NOMO-1 treated with dmso at 0.1 percent for 144 hours (cell line): ENCODE measurements around the gene MYH11.
A peak's percentile ranks its signal among the peaks of the same experiment; 100 is the strongest.
"Not testable (repeated sequence)": the region's sequence is repeated elsewhere in the genome, so short reads cannot be mapped to it uniquely, and the experiment has no call there.

Experiments used
- DNase-seq: peaks from one replicate; lab custom pipeline; 2025; ENCODE audit not compliant: unreplicated experiment; lab: John Stamatoyannopoulos, UW

MYH11 gene

DNA sequence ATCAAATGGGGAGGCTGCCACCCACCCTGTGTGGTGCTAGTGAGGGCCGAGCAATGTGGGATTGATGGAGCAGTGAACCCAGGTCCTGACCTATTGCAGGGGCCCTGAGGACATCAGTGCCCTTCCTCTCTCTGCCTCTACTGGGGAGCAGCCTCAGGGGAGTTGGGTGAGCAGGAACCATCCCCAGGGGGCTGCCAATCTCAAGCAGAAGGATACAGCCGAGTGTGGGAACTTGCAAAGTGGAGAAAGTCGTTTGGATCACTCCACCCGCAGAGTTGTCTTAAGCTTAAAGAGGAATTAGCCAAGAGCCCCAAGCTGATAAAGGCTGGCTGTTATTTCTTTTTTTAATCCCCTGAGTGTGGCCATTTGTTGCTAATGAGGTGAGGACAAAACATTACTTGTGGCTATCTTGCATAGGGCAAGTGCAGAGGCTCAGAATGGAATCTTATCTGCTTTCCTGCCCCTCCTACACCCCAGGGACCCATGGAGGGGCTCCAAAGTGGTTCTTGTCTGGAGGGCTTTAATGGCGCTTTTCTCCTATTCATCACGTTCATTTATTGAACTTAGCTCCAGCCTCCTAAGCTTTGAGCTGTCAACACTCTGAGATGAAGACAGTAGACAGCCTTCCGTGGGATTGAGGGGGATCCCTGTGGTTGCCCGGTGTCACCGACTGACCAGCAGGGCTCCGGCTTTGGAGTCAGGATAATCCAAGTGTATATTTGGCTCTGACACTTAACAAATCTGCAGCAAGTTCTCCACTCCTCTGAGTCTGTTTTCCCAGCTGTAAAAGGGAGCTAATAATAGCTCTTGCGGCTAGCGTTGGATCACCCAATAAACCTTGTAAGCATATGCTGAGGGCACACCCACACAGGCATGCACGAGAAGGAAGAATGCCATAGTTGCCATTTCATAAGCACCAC, 45.1 kb downstream of the MYH11 start:
- DNase-seq, result peak; percentile 7

DNA sequence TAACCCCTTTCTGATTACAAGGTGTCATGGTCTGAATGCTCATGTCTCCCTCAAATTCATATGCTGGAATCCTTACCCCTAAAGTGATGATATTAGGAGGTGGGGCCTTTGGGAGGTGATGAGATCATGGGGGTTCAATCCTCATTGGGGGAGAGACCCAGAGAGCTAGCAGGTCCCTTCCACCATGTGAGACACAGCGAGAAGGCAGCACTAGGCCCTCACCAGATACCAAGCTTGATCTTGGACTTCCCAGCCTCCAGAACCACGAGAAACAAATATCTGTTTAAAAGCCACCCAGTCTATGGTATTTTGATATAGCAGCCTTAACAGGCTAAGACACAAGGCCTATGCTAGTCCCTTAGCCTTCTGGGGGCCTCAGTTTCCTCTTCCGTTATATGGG, 45.9 kb downstream of the MYH11 start:
- DNase-seq, result no peak

DNA sequence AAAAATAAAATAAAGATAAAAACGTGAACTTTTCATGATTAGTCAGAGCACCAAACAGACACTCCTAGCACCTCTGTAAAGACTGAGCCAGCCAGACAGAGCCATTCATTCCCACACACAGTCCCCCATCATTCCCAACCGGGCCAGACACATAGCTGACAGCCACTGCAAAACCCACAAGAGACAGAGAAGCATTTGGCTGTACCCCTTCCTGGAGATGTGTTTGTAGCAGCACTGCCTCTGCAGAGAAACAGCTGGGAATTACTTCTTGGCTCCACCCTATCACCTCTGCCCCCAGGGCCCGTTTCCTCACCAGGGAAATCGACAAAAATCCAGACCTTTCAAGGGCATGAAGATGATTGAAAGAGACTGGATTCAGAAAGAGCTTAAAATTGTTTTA, 46.4 kb downstream of the MYH11 start:
- no peak for DNase-seq

DNA sequence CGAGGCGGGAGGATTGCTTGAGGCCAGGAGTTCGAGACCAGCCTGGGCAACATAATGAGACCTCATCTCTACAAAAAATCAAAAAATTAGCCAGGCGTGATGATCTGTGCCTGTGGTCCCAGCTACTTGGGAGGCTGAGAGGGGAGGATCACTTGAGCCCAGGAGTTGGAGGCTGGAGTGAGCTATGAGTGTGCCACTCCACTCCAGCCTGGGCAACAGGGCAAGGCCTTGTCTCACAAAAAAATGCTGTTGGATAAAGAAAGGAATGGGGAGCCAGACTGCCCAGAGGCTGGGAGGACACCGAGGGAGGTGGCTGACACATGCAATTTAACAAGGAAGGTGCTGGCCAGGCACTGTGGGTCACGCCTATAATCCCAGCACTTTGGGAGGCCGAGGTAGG, 47.5 kb downstream of the MYH11 start:
- DNase-seq, result not testable (repeated sequence)

DNA sequence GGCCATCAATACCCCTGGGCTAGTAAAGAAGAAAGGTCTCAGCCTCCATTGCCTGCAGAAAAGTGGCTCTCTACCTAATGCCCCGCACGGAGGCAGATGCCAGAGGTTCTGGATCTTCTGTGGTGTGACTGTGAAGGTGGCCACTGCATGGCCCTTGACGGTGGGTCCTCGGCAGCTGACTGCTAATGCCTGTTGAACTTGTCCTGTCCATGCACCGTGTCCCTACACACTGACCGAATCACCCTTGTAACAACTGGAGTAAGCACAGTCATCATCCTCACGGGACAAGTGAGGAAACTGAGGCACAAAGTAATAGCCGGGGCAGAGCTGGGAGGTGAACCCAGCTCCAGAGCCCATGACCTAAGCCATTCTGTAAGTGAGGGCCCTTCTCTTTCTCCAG, 48.8 kb downstream of the MYH11 start:
- no peak for DNase-seq

DNA sequence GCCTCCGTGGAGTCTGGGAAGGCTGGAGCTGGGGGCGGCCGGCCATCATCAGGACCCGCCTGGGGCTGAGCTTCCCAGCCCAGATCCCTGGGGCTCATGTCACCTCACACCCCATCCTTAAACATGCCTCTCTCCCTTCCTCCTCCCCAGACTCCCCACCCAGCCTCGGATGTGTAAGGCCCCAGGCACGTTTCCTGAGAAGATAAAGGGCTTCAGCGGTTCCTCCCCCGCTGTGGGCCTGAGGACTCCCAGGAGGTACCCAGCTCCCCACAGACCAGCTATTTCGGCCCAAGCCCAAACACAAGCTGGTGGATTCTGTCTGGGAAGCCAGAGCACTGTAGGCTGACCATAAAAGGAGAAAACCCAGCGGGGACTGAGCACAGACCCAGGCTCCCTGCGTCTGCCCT, 49.2 kb downstream of the MYH11 start:
- DNase-seq, result no peak

DNA sequence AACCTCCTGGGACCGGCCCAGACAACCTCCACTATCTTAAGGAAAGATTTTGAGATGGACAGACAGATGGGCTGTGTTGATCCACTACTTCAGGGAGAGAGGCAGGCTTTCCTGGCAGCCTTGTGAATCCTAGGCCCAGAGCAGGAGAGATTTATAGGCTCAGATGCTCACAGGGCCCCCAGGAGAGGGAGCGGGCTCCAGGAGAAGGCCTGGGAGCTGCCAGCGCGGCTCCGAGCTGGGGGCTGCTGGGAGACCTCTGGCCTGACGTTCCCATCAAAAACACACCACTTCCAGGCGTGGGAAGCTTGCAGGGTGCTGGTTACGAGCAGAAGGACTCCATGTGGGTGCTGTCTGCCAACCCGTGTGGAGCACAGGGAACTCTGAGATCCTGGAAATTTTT, 53.2 kb downstream of the MYH11 start:
- no peak for DNase-seq

DNA sequence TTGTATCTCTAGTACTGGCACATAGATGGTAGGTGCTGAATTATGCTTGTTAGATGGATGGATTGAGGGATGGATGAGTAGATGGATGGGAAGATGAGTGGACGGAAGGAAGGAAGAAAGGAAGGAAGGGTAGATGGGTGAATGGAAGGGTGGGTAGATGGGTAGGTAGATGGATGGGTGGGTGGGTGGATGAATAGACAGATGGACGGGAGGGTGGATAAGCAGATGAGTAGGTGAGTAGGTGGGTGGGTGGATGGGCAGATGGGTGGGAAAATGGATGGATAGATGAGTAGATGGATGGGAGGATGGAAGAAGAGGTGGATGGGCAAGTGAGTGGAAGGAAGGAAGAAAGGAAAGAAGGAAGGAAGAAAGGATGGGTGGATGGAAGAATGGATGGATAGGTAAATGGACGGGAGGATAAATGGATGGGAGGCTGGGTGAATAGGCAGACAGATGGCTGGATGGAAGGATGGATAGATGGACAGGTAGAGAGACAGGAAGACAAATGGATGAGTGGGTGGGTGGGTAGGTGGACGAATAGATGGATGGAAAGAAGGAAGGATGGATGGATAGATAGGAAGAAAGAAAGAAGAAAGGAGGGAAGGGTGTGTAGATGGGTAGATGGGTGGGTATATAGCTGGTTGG, 56.9 kb downstream of the MYH11 start:
- no peak for DNase-seq

DNA sequence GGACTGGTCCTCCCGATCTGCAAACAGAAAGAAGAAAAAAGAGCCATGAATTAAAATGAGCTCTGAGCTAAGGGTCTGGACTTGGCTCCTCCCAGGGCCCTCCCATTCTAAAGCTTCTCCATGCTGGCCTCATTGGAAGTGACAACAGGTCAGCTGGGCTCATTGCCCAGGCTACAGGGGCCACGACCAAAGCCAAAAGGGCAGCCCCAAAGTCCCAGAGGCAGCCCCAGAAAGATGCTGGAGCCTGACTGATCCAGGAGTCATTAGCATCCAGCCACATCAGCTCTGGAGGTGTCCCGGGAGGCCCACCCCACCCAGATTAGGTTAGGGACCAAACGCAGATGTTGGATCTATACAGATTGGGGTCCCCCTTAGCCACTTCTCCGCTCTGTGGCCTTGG, 58.2 kb downstream of the MYH11 start:
- no peak for DNase-seq

DNA sequence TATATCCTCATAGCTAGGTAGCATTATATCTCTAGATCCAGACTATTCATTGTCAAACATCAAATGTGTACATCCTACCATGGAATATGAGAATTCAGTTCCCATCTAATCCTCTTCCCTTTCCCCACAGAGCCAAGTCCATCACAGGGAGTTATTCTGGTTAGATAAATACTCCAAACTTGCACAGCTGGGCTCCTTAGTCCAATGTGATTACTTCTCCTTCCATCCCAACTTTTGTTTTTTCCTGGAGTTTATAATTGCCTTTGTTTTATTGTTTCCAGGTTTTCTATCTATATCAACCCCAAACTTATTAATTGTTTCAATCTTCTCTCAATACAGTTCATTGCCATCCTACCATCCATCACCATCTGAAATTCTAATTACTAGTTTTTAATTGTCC, 59.9 kb downstream of the MYH11 start:
- no peak for DNase-seq

DNA sequence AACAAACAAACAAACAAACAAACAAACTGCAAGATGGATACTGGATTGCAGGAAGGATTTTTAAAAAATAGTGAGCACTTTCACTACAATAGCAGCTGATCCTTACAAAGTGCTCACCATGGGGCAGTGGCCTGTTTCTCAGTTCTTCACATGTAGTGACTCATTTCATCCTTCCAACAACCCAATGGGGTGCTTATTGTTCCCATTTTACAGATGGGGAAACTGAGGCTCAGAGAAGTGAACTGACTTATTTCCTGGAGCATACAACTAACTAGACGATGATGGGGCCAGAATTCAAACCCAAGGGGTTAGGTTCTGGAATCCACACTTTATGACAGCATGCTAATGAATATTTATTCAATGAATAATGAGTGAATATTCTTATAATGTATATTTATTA, 61.2 kb downstream of the MYH11 start:
- no peak for DNase-seq

DNA sequence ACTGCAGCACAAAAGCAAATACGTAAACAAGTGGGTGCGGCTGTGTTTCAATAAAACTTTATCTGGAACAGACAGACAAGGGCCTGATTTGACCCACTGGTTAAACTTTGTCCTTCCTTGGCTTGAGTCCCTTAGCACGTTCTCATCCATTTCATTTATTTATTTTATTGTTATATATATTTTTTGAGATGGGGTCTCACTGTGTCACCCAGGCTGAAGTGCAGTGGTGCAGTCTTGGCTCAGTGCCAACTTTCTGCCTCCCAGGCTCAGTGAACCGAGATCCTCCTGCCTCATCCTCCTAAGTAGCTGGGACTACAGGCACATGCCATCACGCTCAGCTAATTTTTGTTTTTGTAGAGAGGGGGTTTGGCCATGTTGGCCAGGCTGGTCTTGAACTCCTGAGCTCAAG, 64.3 kb downstream of the MYH11 start:
- no peak for DNase-seq

DNA sequence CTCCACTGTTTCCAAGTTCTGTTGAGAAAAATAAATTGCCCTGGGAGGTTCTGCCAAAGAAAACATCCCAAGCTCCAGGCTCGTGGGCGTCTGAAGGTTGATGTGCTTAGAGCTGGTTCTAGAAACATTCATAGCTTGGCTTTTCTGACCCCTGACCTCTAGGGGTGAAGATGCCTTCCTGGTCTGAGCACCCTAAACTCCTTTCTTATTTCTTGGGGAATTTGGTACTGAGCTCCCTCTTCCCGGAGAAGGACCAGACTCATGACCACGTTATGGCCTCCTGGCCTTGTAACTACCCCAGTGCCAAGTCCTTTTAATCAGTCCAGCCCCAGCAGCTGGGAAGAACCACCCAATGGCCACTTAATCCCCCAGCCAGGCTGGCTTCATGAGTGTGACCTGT, 66.4 kb downstream of the MYH11 start:
- no peak for DNase-seq

DNA sequence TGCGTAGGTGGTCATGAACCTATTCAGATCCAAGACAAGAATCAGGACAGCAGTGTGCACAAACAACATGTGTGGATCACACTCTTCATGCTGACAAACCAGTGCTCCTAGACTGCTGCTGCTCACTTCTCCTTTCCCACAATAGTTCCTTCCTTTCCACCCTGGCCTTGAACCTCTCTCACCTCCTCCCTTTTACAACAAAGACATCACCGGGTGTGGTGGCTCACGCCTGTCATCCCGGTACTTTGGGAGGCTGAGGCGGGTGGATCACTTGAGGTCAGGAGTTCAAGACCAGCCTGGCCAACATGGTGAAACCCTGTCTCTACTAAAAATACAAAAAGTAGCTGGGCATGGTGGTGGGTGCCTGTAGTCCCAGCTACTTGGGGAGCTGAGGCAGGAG, 67.0 kb downstream of the MYH11 start:
- not testable (repeated sequence) for DNase-seq

DNA sequence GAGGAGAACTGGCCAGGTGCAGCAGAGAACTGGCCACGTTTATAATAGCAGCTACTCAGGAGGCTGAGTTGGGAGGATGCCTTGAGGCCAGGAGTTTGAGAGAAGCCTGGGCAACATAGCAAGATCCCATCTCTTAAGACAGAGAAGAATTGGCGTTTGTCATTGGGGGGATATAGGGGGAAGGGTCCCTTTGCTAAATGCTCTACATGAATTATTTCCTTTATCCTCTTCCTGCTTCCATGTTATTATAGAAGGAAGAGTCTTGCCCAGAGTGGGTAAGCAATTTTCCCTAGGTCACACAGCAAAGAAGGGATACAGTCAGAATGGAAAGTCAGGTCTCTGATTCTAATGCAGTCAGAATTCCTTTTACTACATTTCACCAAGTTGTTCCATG, 68.0 kb downstream of the MYH11 start:
- DNase-seq, result no peak

DNA sequence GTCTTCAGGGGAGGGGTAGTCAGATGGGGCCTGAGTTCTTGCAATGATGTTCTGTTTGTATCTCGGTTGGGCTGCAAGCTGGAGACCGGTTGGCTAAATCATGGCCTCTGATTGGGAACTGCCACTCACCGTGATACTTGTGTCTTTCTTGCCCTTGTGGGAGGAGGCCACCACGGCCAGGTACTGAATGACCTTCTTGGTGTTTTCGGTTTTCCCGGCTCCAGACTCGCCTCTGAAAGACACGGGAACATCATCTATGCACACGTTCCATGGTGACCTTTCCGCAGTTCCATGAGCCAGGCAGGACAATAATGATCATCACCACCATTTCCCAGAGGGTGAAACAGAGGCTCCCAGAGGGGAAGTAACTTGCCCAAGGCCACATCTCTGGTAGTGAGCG, 70.3 kb downstream of the MYH11 start:
- no peak for DNase-seq

DNA sequence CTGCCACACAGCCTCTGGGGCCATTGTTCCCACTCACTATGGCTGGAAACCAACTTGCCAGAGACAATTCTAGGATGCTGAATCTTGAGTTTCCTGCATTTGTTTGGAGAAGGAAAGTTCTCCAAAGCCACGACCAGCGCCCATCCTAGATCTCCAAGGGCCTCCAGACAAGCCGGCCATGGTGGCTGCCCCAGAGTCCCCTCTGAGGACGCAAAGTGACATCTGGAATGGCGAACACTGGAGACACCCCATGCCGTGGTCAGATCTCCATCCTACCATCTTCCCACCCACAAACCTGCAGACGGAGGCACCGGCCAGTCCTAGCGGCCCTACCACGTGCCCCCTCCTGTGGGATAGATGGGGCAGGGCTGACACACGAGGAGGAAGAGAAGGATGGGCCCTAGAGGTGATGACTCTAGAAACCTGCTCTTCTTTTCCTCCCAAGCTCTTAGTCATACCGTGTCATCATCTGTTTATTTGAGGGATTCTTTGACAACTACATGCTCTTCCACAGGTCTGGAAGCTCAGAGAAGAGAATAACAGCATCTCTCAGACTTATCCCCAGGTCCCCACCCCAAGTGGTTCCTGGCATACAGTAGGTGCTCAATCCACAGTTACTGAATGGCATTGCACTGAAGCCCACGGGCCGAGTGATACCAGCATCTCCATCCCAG, 71.3 kb downstream of the MYH11 start:
- DNase-seq, result no peak

DNA sequence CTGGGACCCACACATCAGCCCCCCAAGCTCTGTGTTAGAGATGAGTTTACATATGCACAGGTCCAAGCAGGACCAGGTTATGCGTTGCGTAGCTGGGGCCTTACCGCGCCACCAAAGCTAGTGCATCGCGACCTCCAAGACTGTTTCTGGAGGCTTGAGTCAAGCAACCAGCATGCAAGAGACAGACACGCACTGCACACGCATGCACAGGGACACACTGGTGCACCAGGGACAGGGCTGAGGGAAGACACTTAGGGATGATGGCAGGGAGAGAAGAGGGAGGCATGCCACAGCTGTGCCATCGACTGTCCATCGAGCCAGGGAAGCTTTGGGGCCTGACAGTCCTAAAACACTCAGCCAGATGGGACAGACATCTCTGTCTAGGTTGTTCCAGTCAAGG, 72.8 kb downstream of the MYH11 start:
- no peak for DNase-seq

DNA sequence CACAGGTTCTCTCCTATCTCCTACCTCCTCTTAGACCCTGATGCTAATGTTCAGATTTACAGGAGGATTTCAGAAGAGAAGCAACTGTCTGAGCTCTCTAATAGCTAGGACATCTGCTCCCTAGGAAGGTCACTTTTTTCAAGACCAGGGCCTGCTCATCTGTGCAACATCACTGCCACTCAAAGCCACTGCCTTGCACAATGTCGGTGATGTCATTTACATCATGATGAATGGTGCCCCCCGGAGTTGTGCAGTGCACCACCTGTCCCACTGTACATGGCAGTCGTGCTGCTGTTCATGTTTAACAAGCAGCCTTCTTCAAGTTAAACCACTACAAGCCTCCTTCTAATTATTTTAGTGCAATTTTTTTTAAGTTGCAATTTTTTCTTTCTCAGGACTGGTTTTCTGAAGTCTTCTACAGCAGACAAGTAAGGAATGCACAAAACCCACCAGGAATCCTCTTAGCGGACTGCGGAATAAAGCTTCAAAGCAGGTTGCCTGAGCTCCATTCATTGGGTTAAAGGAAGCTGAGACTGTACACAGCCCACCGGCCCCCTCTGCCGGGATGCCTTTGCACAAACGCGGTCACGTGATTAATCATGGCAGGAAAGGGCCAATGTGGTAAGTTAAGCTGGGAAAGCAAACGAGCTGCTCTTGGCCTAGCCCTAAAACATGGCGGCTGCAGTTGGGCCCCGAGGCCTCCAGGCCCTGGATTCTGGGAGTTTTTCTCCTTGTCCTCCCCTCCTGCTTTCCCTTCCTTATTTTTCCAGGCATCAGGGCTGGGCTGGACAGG, 74.1 kb downstream of the MYH11 start:
- DNase-seq, result no peak

DNA sequence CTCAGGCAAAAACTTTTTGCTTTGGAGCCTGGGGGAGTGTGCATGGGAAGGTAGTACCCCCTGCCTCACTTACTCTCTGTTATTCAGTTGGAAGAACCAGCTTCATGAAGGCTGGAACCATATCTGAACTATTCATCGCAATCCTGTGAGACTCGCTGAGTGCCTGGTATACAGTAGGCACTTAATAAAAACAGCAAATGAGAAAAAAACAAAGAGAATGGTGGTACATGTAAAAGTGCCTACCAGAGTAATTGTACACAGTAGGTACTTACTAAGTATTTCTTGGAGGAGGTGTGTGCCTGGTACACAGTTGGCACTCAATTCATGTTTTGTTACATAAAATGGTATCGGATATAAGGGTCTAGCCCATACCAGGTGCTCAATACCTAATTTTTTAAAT, 75.2 kb downstream of the MYH11 start:
- DNase-seq, result no peak

DNA sequence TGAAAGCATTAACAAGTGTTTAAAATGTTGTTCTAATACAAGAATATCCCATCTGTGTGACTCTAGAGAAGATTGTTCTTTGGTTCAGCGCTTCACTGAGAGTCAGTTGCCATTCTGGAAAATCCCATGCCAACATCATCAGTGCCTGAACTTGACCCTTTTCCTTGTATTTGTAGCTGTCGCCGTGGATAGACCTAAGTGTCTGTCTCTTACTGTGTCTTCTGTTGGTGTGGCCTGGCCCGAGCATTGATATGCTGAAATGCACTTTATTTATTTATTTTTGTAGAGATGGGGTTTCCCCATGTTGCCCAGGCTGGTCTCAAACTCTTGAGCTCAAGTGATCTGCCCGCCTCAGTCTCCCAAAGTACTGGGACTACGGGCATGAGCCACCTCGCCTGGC, 76.0 kb downstream of the MYH11 start:
- DNase-seq, result no peak
